Loucy (cell line): ENCODE data around the gene MYO18B.

ENCODE experiments used
- H2AFZ ChIP-seq: fragments of 200-600 bp; sonication (generic); 2 replicates; pipeline ENCODE4 v1.6.0; 2016; ENCODE audit warnings: antibody characterized with exemption, mild to moderate bottlenecking, low read length, moderate library complexity
- H3F3A ChIP-seq: fragments of 200-600 bp; 2 replicates; pipeline ENCODE4 v1.6.0; 2016; ENCODE audit warnings: antibody characterized with exemption, low read depth, mild to moderate bottlenecking
- H3K27me3 ChIP-seq: fragments of 200-600 bp; sonication (generic); 2 replicates; pipeline ENCODE4 v1.6.1; 2014; ENCODE audit warnings: low read length, mild to moderate bottlenecking; ENCODE audit not compliant: insufficient read depth, poor library complexity, severe bottlenecking
- H3K36me3 ChIP-seq: fragments of 200-600 bp; sonication (generic); 2 replicates; pipeline ENCODE4 v1.6.1; 2016; ENCODE audit warnings: low read length; ENCODE audit not compliant: insufficient read depth
- H3K4me1 ChIP-seq: fragments of 200-600 bp; sonication (generic); 2 replicates; pipeline ENCODE4 v1.5.1; 2014; ENCODE audit warnings: low read length, mild to moderate bottlenecking; ENCODE audit not compliant: insufficient read depth, poor library complexity, severe bottlenecking
- H3K4me2 ChIP-seq: fragments of 200-600 bp; sonication (generic); 2 replicates; pipeline ENCODE4 v1.6.0; 2014; ENCODE audit warnings: antibody characterized with exemption, low read length, low read depth, mild to moderate bottlenecking; ENCODE audit not compliant: poor library complexity, severe bottlenecking
- H3K4me3 ChIP-seq: fragments of 200-600 bp; sonication (generic); 2 replicates; pipeline ENCODE4 v1.5.1; 2014; ENCODE audit warnings: low read length, mild to moderate bottlenecking, mixed read lengths; ENCODE audit not compliant: poor library complexity, severe bottlenecking
- H3K79me2 ChIP-seq: fragments of 200-600 bp; sonication (generic); 2 replicates; pipeline ENCODE4 v1.6.1; 2014; ENCODE audit warnings: low read length; ENCODE audit not compliant: insufficient read depth
- H3K9ac ChIP-seq: fragments of 200-600 bp; sonication (generic); 2 replicates; pipeline ENCODE4 v1.6.0; 2014; ENCODE audit warnings: mild to moderate bottlenecking, low read depth, low read length, moderate library complexity; ENCODE audit not compliant: poor library complexity, severe bottlenecking
- H3K9me2 ChIP-seq: fragments of 200-600 bp; sonication (generic); replicated peaks from 2 replicates; pipeline ENCODE4 v1.6.1; 2016; ENCODE audit warnings: low read depth, low read length, mixed read lengths
- H3K9me3 ChIP-seq: fragments of 200-600 bp; sonication (generic); 2 replicates; pipeline ENCODE4 v1.6.1; 2014; ENCODE audit warnings: mild to moderate bottlenecking, antibody characterized with exemption, low read length, low read depth; ENCODE audit not compliant: insufficient read depth
- H4K20me1 ChIP-seq: fragments of 200-600 bp; sonication (generic); 2 replicates; pipeline ENCODE4 v1.6.0; 2014; ENCODE audit warnings: antibody characterized with exemption, low read length, mild to moderate bottlenecking; ENCODE audit not compliant: insufficient read depth, poor library complexity, severe bottlenecking
- CTCF ChIP-seq: fragments of 200-600 bp; sonication (generic); conservative IDR thresholded peaks from 2 replicates; pipeline ENCODE4 v1.5.1; 2014; ENCODE audit warnings: mild to moderate bottlenecking, antibody characterized with exemption, low read length
- EZH2phosphoT487 ChIP-seq: fragments of 200-600 bp; IDR thresholded peaks from 2 replicates; pipeline ENCODE4 v1.6.1; 2018; ENCODE audit warnings: antibody characterized with exemption, mild to moderate bottlenecking, moderate library complexity, borderline replicate concordance

MYO18B gene

GRCh38 chr22:25882360-25882759 lies 140.4 kb downstream of the MYO18B start:
- H3K79me2 ChIP-seq: no peaks in the 10 kb centered on the region
- no peaks in the 10 kb centered on the region for H4K20me1 ChIP-seq
- no peak overlapping the region for H3K4me3 ChIP-seq
- H3K4me2 ChIP-seq: no peak overlapping the region
- no peaks in the 10 kb centered on the region for H3K36me3 ChIP-seq
- no peaks in the 10 kb centered on the region for H3K9me2 ChIP-seq
- TF ChIP-seq CTCF (no peak), EZH2phosphoT487 (no peak)
- no peak overlapping the region for H2AFZ ChIP-seq
- H3K9me3 ChIP-seq: no peaks in the 10 kb centered on the region
- H3F3A ChIP-seq: no peaks in the 10 kb centered on the region
- no peaks in the 10 kb centered on the region for H3K4me1 ChIP-seq
- H3K27me3 ChIP-seq: no peaks in the 10 kb centered on the region
- no peak overlapping the region for H3K9ac ChIP-seq

GRCh38 chr22:25883482-25884033 lies 141.6 kb downstream of the MYO18B start:
- Histone ChIP-seq H3K9ac (no peak overlapping the region), H3K4me1 (no peaks in the 10 kb centered on the region), H2AFZ (no peak overlapping the region), H4K20me1 (no peaks in the 10 kb centered on the region), H3K4me2 (no peak overlapping the region), H3K79me2 (no peaks in the 10 kb centered on the region), H3K9me2 (no peaks in the 10 kb centered on the region), H3K36me3 (no peaks in the 10 kb centered on the region), H3K9me3 (no peaks in the 10 kb centered on the region), H3K4me3 (no peak overlapping the region), H3F3A (no peaks in the 10 kb centered on the region), H3K27me3 (no peaks in the 10 kb centered on the region)
- TF ChIP-seq EZH2phosphoT487 (no peak), CTCF (no peak)

GRCh38 chr22:25884121-25884520 lies 142.1 kb downstream of the MYO18B start:
- Histone ChIP-seq H3K79me2 (no peaks in the 10 kb centered on the region), H3F3A (no peaks in the 10 kb centered on the region), H2AFZ (no peak overlapping the region), H3K9me3 (no peaks in the 10 kb centered on the region), H3K36me3 (no peaks in the 10 kb centered on the region), H3K4me2 (no peak overlapping the region), H4K20me1 (no peaks in the 10 kb centered on the region), H3K4me1 (no peaks in the 10 kb centered on the region), H3K27me3 (no peaks in the 10 kb centered on the region), H3K9me2 (no peaks in the 10 kb centered on the region), H3K4me3 (no peak overlapping the region), H3K9ac (no peak overlapping the region)
- TF ChIP-seq EZH2phosphoT487 (no peak), CTCF (no peak)
